SHP77 (cell line): ENCODE data around the gene MAPK8IP3.
"Not testable (repeated sequence)": the region's sequence is repeated elsewhere in the genome, so short reads cannot be mapped to it uniquely, and the experiment has no call there.

Source experiments
- DNase-seq, 2 experiments: peaks; one replicate each; lab custom pipeline; 2025; lab: John Stamatoyannopoulos, UW

MAPK8IP3 gene

DNA sequence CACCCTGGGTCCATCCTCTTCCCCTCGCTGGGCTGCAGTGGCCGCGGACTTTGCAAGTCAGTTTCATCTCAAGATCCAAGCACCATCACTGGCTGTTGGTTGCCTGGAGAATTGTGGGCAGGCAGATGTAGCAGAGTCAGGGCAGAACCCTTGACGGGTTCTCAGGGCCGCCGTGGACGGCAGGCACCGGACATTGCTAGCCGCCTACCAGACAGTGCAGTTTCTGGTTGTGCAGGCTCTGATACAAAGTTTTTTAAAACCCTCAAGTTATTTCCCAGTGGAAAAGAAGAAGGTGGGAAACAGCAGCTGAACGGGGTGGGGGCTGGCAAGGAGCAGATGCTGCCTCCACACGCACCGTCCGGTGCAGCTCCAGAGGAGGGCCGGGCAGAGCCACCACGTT is 3.4 kb downstream of the MAPK8IP3 start:
- no peak for DNase-seq

DNA sequence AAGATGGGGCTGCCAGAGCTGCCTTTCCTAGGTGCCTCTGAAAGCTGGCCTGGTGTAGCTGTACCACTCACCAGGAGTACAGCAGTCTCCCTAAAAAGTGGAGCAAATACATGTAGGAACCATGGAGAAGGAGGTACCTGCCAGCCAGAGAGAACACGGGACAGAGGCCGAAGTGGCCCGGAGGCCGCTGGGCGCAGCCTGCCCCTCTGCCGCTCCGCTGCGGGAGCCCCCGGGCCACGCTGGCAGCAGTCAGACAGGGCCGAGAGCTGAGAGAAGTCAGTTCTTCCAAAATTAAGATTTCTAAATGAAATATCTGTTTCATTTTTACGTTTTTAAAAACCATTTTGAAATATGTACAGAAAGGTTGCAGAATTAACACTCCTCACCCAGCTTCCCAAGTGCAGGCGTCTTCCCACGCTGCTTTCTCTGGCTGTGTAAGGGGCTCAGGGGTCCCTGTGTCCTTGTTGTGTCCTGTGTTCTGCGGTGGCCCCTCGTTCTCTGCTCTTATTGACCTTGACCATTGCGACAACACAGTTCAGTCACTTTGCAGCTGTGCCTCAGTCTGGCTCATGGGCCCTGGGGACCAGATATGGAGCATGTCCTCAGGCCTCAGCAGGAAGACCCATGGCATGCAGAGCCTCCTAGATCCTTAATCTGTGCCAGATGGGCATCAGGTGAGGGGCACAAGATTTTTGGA is 5.0 kb downstream of the MAPK8IP3 start:
- no peak for DNase-seq

- no peak for DNase-seq
Observed at GRCh38 chr16:1712791-1713261, 6.8 kb downstream of the MAPK8IP3 start.

GRCh38 chr16:1713331-1713730 is 7.3 kb downstream of the MAPK8IP3 start:
- DNase-seq = no peak

- no peak for DNase-seq
Observed at GRCh38 chr16:1713933-1714332, 7.9 kb downstream of the MAPK8IP3 start.

- DNase-seq = no peak
Observed at GRCh38 chr16:1715220-1715619, 9.2 kb downstream of the MAPK8IP3 start.

DNA sequence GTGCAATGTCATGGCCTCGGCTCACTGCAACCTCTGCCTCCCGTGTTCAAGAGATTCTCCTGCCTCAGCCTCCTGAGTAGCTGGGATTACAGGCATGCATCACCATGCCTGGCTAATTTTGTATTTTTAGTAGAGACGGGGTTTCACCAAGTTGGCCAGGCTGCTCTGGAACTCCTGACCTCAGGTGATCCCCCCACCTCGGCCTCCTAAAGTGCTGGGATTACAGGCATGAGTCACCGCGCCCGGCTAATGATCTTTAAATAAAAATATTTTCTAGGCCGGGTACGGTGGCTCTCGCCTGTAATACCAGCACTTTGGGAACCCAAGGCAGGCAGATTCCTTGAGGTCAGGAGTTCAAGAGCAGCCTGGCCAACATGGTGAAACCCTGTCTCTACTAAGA is 12.2 kb downstream of the MAPK8IP3 start:
- not testable (repeated sequence) for DNase-seq

GRCh38 chr16:1719559-1720229 is 13.7 kb downstream of the MAPK8IP3 start:
- DNase-seq = peak; percentile 71 to 75

DNA sequence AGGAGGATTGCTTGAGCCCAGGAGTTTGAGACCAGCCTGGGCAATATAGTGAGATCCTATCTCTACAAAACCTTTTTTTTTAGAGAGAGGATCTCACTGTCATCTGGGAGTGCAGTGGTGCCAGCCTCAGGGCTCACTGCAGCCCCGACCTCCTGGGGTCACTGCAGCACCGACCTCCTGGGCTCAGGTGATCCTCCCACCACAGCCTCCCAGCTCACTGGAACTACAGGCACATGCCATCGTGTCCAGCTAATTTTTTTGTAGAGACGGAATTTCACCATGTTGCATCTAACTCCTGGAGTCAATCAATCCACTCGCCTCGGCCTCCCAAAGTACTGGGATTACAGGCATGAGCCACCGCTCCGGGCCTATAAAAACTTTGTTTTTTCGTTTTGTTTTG is 15.4 kb downstream of the MAPK8IP3 start:
- DNase-seq = no peak

DNA sequence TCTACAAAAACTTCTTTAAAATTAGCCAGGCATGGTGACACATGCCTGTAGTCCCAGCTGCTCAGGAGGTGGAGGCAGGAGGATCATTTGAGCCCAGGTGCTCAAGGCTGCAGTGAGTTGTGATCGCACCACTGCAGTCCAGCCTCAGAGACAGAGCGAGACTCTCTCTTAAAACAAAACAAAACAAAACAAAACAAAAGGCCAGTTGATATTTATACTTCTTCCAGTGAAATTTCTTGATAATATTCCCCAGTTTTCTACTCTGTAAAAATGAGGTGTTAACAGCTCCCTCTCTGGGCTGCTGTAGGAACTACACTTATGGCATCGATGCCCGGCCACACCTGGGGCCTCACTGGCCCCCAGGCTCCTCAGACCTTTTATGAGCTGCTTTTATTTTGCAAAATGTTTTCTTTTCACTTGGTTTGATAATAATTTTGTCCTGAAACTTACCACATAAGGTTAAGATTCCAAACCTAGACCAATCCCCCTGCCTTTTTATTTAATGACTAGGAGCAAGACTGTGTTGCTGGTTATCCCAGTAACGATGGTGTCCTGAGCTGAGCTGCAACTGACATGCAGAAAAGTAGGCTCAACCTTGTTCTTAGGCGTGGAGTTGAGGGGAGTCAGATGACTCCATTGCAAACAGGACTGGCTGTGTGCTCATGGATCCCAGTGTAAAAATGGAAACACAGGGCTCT is 17.6 kb downstream of the MAPK8IP3 start:
- DNase-seq = no peak

- DNase-seq = no peak
Observed at GRCh38 chr16:1724491-1724890, 18.5 kb downstream of the MAPK8IP3 start.

DNA sequence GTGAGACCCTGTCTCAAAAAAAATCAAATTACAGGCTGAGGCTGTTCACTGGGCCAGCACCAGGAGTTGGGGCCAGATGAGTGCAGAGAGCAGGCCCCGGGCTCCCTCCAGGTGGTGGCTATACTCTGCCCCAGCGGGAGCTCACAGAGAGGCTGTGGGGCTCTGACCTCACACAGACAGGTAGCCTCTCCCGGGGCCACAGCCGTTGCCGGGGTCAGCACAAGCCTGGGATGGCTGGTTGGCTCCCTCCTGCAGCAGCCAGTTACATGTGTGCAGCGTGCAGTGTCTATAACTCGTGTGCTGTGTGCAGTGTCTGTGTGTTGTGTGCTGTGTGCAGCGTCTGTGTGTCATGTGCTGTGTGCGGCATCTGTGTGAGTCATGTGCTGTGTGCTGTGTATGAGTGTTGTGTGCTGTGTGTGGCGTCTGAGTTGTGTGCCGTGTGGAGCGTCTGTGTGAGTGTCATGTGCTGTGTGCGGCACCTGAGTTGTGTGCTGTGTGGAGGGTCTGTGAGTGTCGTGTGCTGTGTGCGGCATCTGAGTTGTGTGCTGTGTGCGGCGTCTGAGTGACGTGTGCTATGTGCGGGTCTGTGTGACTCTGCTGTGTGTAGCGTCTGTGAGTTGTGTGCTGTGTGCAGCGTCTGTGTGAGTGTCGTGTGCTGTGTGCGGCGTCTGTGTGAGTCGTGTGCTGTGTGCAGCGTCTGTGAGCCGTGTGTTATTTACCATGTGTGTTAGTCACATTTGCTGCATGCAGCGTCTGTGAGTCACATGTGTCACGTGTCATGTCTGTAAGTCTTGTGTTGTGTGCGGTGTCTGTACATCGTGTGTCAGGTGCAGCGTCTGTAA is 20.9 kb downstream of the MAPK8IP3 start:
- DNase-seq = no peak

GRCh38 chr16:1727651-1728624 is 21.9 kb downstream of the MAPK8IP3 start:
- no peak for DNase-seq

GRCh38 chr16:1729026-1729425 is 23.0 kb downstream of the MAPK8IP3 start:
- DNase-seq = no peak

DNA sequence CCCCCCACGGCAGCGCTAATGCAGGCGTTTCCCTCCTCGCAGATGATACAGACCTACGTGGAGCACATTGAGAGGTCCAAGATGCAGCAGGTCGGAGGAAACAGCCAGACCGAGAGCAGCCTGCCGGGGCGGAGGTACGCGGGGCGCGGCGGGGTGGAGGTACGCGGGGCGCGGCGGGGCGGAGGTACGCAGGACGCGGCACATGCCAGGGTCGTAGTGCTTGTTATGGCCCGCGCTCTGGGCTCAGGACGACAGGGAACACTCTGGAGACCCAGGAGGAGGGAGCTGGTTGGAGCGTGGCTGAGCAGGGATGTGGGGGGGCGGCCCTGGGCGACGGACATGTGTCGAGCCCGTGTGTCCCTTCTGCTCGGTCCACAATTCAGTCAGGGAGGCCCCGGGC is 23.4 kb downstream of the MAPK8IP3 start:
- no peak for DNase-seq

DNA sequence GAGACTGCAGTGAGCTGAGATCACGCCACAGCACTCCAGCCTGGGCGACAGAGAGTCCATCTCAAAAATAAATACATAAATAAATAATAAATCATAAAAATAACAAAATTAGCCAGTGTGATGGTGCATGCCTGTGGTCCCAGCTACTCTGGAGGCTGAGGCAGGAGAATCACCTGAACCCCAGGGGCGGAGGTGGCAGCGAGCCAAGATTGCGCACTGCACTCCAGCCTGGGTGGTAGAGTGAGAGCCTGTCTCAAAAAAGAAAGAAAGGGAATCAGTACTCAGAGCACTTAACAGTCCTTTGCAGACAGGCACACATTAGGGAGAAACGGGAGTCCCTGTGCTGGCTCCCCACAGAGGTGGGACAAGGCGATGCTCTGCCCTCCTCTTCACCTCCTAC is 25.1 kb downstream of the MAPK8IP3 start:
- no peak for DNase-seq

- no peak for DNase-seq
Observed at GRCh38 chr16:1731603-1732002, 25.6 kb downstream of the MAPK8IP3 start.

DNA sequence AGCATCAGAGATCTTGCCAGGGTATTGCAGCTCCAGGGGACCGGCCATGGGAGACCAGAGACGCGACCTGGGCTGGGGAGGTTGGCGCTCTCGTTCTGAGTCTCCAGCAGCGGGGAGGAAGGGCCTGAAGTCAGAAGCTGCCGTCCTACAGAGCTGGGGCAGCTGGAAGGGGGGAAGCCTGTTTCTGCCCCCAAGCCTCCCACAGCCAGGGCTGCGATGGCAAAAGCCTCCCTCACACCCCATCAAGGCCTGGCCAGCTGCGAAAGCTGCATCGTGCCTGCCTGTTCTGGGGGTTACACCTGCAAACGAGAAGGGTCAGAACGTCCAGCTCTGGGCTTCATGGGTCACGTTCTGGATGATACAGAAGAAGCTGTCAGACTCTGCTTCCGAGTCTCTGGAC is 26.1 kb downstream of the MAPK8IP3 start:
- DNase-seq = no peak

DNA sequence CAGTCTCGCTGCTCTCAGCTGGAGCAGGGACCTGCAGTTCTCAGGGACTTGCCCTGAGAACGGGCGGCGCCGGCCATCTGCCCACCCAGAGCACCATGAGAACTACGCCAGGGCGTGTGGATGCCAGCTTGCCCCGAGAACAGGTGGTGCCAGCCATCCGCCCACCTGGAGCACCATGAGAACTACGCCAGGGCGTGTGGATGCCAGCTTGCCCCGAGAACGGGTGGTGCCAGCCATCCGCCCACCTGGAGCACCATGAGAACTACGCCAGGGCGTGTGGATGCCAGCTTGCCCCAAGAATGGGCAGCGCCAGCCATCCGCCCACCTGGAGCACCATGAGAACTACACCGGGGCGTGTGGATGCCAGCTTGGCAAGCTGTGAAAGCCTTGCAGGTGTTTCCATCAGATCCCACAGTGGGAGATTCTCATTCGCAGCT is 26.6 kb downstream of the MAPK8IP3 start:
- not testable (repeated sequence) for DNase-seq

DNA sequence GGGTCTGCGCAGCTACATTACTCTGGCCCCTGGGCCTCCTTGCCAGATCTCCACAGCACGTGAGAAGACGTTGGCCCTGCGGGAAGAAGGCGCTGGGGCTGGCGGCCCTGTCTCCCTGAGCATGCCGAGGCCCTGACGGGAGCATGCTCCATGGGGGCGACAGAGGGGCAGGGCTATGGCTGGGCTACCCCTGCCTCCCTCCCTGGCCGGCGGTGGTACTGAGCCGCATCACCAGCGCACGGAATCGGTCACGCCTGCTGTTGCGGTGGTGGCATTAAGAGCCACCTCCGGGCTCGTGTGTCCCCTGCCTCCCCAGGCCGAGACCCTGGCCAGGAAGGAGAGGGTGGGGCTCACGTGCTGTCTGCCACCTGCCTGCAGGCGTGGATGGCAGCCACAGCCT is 28.1 kb downstream of the MAPK8IP3 start:
- DNase-seq = no peak

DNA sequence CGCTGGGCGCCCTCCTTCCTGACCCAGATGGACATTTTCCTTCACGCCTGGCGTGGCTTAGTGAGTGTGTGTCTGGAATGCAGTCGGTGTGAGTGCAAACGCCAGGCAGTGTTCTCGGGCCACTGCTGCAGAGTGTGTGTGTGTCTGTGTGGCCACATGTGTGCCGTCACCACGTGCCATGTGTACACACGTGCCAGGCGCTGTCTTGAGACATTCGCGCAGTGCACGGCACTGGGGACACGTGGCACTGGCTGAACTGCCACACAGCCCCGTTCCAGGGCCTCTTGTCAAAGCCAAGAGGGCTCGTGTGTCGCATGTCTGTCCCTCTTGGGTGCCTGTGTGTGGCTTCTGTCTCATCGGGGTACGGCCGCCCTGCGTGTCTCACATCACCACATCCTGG is 28.8 kb downstream of the MAPK8IP3 start:
- no peak for DNase-seq
